GM19043 (cell line): ENCODE data around the gene RBM20.

Source experiments
- ATAC-seq: cut with Tn5 transposase; IDR thresholded peaks from one replicate; pipeline ENCODE4 v1.9.1; 2021; ENCODE audit warnings: low read depth; ENCODE audit not compliant: unreplicated experiment

Gene RBM20

GRCh38 chr10:110779489-110779888, 135.4 kb downstream of the RBM20 start:
- ATAC-seq = no peak

DNA sequence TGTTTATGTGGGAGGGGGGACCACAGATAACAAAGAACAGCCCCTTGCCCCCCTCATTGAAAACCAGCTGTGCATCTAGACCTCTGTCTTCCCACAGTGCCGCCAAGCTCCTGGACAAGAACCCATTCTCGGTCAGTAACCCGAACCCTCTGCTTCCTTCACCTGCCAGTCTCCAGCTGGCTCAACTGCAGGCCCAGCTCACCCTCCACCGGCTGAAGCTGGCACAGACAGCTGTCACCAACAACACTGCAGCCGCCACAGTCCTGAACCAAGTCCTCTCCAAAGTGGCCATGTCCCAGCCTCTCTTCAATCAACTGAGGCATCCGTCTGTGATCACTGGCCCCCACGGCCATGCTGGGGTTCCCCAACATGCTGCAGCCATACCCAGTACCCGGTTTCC, 136.6 kb downstream of the RBM20 start:
- no peak for ATAC-seq

DNA sequence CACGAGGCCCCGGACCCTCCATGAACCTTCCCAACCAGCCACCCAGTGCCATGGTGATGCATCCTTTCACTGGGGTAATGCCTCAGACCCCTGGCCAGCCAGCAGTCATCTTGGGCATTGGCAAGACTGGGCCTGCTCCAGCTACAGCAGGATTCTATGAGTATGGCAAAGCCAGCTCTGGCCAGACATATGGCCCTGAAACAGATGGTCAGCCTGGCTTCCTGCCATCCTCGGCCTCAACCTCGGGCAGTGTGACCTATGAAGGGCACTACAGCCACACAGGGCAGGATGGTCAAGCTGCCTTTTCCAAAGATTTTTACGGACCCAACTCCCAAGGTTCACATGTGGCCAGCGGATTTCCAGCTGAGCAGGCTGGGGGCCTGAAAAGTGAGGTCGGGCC, 137.0 kb downstream of the RBM20 start:
- no peak for ATAC-seq

- no peak for ATAC-seq
Measured at GRCh38 chr10:110782616-110783015, 138.5 kb downstream of the RBM20 start.

- ATAC-seq = no peak
Measured at GRCh38 chr10:110783509-110784107, 139.5 kb downstream of the RBM20 start.

DNA sequence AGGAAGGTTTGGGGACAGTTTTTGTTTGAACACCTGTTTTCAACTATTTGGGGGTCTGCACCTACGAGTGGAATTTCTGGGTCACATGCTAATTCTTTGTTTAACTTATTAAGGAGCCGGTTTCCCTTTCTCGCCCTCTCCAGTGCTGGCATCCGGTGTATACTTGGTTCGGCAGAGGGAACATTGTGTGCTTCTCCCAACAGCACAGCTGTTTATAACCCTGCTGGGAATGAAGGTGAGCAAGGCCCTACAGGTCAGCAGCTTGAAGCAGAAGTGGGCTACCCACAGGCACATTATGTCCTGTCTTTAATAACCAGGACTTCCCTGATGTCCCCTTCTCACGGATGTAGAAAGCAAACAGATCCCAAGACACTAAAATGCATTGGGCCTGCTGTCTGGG, 140.1 kb downstream of the RBM20 start:
- no peak for ATAC-seq

- ATAC-seq = no peak
Measured at GRCh38 chr10:110786172-110786571, 142.0 kb downstream of the RBM20 start.

DNA sequence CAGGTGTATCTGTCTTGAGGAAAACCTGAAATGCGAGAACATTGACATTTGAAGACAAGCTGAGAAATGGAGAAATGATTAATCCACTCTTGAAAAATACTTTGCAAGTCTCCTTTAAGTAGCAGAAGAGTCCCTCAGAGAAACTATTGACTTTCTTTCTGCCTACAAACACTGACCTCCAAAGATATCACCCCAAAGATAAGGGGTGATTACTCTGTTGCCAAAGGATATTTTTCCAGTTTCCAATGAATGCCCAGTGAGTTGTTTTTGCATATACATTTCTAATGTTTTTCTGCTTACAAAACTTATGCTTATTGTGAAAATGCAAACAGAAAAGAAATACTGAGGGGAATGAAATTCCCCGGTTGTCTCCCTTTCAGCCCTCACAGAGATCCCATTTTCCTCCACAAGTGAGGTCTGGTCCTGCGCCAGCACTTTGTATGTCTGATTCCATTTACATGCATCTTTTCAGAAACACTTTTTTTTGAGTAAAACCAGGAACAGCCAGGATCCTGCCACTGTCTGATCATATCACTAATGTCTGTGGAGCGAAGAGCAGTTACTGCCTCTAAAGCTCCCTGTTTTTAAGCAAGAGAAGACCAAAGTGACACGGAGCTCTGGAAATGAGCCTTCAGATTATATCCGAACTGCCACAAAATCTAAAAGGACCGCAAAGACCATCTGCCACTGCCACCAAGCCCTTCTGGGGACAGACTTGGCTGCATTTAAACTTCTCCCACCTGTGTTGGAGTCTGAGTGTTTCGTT, 144.7 kb downstream of the RBM20 start:
- ATAC-seq = no peak

- ATAC-seq = no peak
Measured at GRCh38 chr10:110789604-110790433, 145.7 kb downstream of the RBM20 start.

DNA sequence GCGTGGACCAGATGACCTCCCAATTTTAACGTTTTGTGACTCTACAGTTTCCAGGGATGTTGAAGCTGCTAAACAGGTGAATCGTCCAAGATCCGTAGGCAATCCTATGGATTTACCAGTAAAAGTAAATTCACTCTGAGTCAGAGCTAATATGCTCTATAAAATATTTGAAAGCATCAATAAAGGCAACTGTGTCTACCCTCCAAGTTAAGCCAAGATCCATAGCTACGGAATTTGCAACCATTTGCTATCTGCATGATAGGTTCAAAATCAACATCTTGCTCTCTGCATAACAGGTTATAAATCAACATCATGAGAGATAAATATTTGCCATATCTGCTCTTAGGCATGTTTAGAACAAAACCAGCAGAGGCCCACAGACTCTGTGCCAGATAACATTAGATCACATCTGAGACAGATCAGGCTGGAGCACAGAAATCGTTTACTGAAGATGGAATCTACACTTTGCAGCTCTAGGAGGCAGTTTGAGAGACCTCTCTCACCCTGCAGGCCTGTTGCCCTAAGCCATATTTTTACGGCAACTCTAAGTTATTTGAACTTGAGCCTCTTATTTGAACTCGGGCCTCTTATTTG, 146.9 kb downstream of the RBM20 start:
- ATAC-seq = no peak

DNA sequence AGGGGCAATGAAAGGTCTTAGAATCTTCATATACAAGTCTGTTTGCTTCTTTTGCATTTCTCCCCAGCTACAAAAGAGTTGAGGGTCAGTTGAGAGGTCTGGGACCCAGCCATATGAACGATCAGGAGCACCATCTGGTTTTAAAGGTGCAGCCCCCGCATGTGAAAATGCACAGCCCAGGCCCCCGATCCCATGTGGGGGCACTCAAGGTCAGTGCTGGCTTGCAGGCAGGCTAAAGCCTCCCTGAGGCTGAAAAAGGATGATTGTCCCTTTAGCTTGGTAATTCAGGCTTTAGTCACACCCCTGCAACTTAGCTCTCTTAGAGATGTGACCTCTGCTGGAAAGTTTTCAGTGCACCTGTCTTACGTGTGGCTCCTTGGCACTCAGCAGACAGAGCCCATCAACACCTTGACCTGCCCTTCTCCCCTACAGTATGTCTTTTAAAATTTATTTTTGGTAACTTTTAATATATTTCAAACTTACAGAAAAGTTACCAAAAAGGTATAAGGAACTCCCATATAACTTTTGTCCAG, 147.5 kb downstream of the RBM20 start:
- ATAC-seq = no peak

DNA sequence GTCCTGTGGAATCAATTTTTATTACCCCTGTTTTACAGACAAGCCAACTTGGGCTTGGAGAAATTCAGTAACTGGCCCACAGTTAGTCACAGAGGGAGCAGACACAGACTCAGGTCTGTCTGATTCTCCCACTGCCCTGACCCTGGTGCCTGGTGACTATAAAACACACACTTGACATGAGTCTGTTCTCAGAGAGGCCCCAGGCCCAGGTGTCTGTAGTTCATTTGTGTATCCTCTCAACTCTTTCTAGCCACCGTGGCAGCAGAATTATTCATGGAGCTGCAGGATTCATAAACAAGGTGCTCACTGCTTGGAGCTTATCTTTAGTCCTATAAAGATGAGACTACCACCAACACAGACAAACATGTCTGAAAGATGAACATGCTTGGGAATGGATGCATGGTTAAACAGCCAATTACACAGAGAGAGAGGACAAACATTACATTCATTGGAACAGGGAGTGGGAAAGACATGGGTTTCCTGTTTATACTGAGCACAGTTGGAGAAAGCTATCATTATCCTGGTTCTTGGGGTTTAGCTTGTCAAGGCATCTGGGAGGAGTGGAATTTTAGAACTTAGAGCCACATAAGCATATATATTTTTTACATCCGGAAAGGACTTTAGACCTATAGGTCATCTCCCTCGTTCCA, 148.5 kb downstream of the RBM20 start:
- ATAC-seq = no peak

DNA sequence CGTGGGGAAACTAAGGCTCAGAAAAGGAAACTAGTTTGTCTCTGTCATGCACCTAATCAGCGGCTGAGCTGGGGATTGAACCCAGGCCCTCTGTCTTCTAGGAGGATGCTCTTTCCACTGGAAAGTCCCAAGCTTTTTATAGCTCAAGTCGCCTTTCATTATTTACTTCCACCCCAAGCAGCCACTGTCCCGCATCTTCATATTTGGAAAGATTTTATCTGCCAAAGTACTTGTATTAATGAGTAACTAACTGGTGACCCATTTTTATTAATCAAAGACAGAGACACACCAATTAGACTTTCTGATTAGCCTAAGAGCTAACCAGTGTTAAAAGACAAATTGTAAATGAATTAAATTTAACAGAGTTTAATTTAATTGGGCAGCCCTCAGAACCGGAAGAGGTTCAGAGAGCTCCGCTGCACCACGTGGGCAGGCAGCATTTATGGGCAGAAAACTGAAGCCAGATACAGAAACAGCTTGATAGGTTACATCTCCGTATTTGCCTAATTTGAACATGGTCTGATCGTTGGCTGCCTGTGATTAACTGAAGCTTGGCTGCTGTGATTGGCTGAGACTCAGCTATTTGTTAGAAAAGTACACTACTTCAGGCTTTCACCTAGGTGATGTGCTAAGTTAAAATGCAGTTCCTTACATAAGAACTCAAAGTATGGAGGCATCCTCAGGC, 149.1 kb downstream of the RBM20 start:
- no peak for ATAC-seq

DNA sequence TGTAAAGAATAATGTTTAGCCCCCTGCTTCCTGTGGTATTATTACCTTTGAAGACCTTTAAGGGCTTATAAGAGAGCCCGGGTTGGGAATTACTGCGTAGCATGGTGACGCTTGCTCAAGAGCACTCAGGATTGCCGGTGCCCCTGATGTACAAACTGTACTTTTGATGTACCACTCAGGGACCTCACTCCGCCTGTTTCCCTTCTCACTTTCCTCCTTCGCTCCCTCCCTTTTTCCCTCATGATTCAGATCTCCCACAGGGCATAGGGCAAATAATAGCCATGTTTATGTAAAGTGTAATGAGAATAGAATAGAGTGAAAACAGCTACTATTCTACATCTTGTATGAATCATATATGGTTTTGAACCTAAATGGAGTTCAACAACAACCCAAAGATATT, 149.8 kb downstream of the RBM20 start:
- no peak for ATAC-seq

- ATAC-seq = no peak
Measured at GRCh38 chr10:110794808-110795207, 150.7 kb downstream of the RBM20 start.

GRCh38 chr10:110797416-110797815, 153.3 kb downstream of the RBM20 start:
- ATAC-seq = no peak

GRCh38 chr10:110798340-110798739, 154.2 kb downstream of the RBM20 start:
- no peak for ATAC-seq

DNA sequence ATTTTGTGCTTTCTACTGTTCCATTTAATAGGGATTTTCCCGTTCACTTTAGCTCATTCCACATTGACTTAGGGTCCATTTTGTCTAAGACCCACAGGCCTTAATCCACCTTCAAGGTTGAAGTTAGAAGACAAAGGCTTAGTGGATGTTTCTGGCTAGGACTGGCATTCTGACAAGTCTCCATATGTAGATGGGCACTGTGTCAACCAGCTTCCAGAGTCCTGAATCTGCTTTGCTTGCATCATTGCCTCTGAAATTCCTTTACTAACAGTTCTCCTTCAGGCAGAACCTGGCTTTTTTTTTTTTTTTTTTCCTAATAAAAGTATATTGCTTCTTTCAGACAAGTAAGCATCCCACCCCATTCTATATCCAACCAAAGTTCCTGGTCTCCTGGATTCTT, 158.0 kb downstream of the RBM20 start:
- no peak for ATAC-seq

GRCh38 chr10:110802551-110803238, 158.6 kb downstream of the RBM20 start:
- ATAC-seq = peak; percentile 53
